Measurements from ENCODE around the gene SMAD7.

- peak; percentile 54 to 82 for TF ChIP-seq POLR2A (IDR thresholded peaks at IDR 0.05)
- TF ChIP-seq, protein P1, sequence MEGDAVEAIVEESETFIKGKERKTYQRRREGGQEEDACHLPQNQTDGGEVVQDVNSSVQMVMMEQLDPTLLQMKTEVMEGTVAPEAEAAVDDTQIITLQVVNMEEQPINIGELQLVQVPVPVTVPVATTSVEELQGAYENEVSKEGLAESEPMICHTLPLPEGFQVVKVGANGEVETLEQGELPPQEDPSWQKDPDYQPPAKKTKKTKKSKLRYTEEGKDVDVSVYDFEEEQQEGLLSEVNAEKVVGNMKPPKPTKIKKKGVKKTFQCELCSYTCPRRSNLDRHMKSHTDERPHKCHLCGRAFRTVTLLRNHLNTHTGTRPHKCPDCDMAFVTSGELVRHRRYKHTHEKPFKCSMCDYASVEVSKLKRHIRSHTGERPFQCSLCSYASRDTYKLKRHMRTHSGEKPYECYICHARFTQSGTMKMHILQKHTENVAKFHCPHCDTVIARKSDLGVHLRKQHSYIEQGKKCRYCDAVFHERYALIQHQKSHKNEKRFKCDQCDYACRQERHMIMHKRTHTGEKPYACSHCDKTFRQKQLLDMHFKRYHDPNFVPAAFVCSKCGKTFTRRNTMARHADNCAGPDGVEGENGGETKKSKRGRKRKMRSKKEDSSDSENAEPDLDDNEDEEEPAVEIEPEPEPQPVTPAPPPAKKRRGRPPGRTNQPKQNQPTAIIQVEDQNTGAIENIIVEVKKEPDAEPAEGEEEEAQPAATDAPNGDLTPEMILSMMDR (IDR thresholded peaks at IDR 0.05): peak in 2 of 6 experiments; percentile 27 to 34
Measured at GRCh38 chr18:48975817-48976649, 25.3 kb upstream of the SMAD7 start.
